ENCODE data around the gene PRDM8.
"Not testable (repeated sequence)": the region's sequence is repeated elsewhere in the genome, so short reads cannot be mapped to it uniquely, and the experiment has no call there.

PRDM8 gene

DNA sequence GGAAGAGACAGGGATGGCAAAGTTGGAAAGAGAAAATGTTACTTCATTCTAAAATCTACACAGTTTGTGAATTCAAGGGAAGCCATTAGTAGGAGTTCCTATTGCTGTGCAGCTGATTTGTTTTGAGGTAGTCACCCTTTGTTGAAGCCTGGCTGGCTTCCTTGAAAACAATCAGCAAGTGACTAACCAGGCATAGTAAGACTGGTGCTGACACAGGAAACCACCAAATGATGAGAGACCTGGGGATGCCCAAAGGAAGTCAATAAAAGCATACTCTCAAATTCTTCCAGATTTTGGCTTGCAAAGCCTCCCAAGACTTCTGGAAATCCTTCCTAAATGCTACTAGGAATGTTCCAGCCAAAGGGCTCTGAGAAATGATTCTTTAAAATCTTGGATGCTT is 23.9 kb upstream of the PRDM8 start:
- TF ChIP-seq, protein P1, sequence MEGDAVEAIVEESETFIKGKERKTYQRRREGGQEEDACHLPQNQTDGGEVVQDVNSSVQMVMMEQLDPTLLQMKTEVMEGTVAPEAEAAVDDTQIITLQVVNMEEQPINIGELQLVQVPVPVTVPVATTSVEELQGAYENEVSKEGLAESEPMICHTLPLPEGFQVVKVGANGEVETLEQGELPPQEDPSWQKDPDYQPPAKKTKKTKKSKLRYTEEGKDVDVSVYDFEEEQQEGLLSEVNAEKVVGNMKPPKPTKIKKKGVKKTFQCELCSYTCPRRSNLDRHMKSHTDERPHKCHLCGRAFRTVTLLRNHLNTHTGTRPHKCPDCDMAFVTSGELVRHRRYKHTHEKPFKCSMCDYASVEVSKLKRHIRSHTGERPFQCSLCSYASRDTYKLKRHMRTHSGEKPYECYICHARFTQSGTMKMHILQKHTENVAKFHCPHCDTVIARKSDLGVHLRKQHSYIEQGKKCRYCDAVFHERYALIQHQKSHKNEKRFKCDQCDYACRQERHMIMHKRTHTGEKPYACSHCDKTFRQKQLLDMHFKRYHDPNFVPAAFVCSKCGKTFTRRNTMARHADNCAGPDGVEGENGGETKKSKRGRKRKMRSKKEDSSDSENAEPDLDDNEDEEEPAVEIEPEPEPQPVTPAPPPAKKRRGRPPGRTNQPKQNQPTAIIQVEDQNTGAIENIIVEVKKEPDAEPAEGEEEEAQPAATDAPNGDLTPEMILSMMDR (IDR thresholded peaks at IDR 0.05; ENCODE audit: insufficient read depth, missing control alignments): no peak
- FAIRE-seq (no peak), DNase-seq (ENCODE audit: insufficient read length, low spot score) (no peak)

DNA sequence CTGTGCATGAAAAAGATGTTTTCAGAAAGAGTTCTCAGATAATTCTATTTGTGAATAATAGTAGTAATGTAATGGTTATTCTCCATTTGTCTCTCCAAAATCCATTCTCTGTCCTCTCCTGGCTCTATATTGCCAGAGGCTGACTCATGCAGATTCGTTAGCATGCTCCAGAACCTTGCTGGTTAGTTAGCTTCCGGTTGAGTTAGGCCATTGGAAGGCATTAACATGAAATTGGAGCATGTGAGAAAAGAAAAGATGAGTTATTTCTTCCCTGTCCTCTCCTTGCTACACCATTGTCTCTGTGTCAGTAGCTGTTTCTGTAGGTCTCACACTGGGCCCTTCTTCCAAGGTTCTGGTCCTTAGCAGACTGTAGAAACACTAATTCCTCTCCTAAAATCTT is 23.5 kb upstream of the PRDM8 start:
- DNase-seq (ENCODE audit: insufficient read length, low spot score): no peak
- TF ChIP-seq, protein P1 (IDR thresholded peaks at IDR 0.05; ENCODE audit: insufficient read depth, missing control alignments): no peak
- FAIRE-seq: no peak

DNA sequence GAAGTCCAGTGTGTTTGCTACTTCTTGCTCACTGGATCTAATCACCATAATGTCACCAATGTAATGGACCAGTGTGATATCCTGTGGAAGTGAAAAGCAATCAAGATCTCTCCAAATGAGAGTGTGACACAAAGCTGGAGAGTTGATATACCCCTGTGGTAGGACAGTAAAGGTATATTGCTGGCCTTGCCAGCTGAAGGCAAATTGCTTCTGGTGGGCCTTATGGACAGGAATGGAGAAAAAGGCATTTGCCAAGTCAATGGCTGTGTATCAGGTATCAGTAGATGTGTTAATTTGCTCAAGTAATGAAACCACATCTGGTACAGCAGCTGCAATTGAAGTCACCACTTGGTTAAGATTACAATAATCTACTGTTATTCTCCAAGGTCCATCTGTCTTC is 19.5 kb upstream of the PRDM8 start:
- FAIRE-seq; DNase-seq (ENCODE audit: insufficient read length, low spot score): not testable (repeated sequence)

DNA sequence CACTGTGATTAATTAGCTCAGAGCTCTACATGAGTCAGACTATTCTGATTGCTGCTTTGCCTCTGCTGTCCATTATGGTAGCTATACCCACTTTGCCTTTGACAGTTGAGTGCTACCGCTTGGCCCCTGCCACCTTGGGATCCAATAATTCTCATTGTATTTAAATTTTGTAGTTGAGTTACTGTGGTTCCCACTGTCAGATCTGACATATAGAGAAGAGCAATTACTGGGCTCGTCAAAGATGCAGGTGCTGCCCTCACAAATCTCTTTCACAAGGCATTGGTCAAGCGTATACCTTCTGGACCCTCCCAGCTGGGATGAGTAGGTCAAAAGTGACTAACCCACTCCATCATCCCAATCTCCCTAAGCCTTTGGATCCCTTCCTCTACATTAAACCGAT is 18.3 kb upstream of the PRDM8 start:
- TF ChIP-seq, protein P1 (IDR thresholded peaks at IDR 0.05; ENCODE audit: insufficient read depth, missing control alignments): no peak
- no peak for FAIRE-seq
- DNase-seq (ENCODE audit: insufficient read length, low spot score): no peak

DNA sequence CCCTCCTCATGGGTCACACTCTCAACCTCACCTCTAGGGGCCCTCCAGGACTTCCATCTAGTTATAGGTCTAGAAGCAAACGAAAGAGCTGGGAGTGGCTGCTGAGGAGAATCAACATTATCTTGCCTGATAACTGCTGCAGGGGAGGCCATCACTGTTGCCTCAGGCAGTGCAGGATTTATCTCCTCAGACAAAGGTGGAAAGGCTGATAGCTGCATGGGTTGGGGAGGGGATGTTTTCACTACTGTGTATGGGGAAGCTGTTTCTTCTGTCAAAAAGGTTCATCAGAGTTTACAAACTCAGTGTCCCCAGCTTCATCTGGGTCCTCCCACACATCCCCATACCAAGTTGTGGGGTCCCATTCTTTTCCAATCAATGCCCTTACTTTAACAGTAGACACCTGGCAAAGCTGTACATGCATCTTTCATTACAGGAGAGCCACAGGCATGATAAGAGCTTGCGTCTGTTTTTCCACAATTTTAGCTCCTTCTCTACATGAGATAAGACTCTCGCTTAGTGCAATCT is 17.6 kb upstream of the PRDM8 start:
- TF ChIP-seq, protein P1 (IDR thresholded peaks at IDR 0.05; ENCODE audit: insufficient read depth, missing control alignments): no peak
- no peak for FAIRE-seq
- no peak for DNase-seq (ENCODE audit: insufficient read length, low spot score)

DNA sequence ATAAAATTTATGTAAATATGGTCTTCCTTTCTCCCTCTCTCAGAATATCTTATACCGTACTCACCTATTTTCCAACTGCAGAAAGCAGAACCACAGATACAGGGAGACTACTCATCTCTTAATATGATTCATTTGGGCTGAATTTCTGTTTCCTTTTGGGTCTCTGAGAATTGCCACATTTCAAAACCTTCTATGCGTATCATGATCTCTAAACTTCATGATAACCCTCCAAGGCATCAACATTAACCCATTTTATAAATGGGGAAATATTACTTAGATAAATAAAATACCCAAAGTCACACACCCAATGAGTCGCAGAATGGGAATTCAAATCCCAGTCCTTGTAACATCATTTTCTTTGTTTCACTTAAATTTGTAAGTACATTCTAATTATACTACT is 16.6 kb upstream of the PRDM8 start:
- TF ChIP-seq, protein P1 (IDR thresholded peaks at IDR 0.05; ENCODE audit: insufficient read depth, missing control alignments): no peak
- no peak for DNase-seq (ENCODE audit: insufficient read length, low spot score)
- FAIRE-seq: no peak

DNA sequence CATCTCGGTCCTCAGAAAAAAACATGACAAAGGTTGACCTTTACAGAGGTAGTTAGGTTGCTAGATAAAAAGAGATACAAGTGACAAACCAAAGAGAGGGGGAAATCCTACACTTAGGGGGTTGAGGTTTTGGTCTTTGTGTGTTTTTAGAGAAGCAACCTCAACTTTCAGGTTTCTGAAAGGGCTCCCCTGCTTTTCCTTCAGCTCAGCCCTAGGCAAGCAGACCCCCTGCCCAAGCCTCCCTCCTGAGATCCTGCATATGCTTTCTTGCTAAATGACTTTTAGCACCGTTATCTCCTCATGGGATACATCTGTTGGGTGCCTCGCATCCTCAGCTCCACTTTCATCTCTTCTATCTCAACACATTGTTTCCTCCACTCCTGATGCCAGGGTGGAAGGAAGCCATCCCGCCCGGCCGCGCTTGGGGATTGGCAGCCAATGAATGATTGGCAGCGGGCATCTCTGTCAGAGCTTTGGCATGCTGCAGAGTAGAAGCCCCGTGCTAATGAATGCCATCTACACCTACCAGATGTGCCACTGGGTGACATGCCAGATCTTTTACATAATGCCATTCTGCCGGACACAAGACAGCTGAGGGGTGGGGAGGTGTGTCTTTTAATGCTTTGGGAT is 15.0 kb upstream of the PRDM8 start:
- DNase-seq (ENCODE audit: insufficient read length, low spot score) (no peak), FAIRE-seq (no peak)
- TF ChIP-seq, protein P1 (IDR thresholded peaks at IDR 0.05; ENCODE audit: insufficient read depth, missing control alignments): no peak

Measured in D721Med (cell line).